Measurements from ENCODE around the gene TNFSF10.

DNA sequence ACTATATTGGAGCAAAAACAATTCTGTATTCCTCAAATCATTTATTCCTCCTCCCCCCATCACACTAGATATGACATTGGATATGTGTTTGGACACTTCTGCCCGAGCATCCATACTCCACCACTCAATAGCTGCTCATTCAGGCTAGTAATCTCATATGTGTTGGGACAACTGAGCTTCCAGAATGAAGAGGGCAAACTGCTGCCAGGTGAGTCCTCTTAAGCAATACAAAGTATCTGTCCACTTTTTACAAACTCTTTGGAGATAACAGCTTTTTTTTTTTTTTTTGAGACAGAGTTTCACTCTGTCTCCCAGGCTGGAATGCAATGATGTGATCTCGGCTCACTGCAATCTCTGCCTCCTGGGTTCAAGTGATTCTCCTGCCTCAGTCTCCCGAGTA lies 5.4 kb upstream of the TNFSF10 start:
- TF ChIP-seq SMAD1 (IDR thresholded peaks at IDR 0.05; ENCODE audit: low read depth, partially characterized antibody) (no peak), CHD1 (IDR thresholded peaks at IDR 0.05; ENCODE audit: low read depth, low read length) (no peak), POLR2A (IDR thresholded peaks at IDR 0.05; ENCODE audit: low read depth, low read length) (no peak), LARP7 (IDR thresholded peaks at IDR 0.05) (no peak), SRF (IDR thresholded peaks at IDR 0.05; ENCODE audit: low read depth in 2 of 2, low read length in 2 of 2) (no peak), CEBPB (IDR thresholded peaks at IDR 0.05; ENCODE audit: borderline replicate concordance in 1 of 2, low read depth in 2 of 2, low read length in 2 of 2) (no peak), EP300 (IDR thresholded peaks at IDR 0.05; ENCODE audit: borderline replicate concordance in 1 of 2, control insufficient read depth in 1 of 2, low read depth in 2 of 2, low read length in 2 of 2) (no peak), POLR2AphosphoS2 (IDR thresholded peaks at IDR 0.05; ENCODE audit: low read depth, low read length) (no peak)
- TF ChIP-seq, protein P1, sequence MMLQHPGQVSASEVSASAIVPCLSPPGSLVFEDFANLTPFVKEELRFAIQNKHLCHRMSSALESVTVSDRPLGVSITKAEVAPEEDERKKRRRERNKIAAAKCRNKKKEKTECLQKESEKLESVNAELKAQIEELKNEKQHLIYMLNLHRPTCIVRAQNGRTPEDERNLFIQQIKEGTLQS (IDR thresholded peaks at IDR 0.05; ENCODE audit: borderline replicate concordance, extremely low read depth, low read depth, low read length) = no peak
- TF ChIP-seq, protein P2, sequence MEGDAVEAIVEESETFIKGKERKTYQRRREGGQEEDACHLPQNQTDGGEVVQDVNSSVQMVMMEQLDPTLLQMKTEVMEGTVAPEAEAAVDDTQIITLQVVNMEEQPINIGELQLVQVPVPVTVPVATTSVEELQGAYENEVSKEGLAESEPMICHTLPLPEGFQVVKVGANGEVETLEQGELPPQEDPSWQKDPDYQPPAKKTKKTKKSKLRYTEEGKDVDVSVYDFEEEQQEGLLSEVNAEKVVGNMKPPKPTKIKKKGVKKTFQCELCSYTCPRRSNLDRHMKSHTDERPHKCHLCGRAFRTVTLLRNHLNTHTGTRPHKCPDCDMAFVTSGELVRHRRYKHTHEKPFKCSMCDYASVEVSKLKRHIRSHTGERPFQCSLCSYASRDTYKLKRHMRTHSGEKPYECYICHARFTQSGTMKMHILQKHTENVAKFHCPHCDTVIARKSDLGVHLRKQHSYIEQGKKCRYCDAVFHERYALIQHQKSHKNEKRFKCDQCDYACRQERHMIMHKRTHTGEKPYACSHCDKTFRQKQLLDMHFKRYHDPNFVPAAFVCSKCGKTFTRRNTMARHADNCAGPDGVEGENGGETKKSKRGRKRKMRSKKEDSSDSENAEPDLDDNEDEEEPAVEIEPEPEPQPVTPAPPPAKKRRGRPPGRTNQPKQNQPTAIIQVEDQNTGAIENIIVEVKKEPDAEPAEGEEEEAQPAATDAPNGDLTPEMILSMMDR (IDR thresholded peaks at IDR 0.05 in 2 of 3, conservative IDR thresholded peaks at IDR 0.05 in 1 of 3; ENCODE audit: control insufficient read depth in 2 of 3, extremely low read depth in 1 of 3, insufficient read depth in 1 of 3, low read depth in 3 of 3, low read length in 3 of 3) = no peak
- TF ChIP-seq, protein P3, sequence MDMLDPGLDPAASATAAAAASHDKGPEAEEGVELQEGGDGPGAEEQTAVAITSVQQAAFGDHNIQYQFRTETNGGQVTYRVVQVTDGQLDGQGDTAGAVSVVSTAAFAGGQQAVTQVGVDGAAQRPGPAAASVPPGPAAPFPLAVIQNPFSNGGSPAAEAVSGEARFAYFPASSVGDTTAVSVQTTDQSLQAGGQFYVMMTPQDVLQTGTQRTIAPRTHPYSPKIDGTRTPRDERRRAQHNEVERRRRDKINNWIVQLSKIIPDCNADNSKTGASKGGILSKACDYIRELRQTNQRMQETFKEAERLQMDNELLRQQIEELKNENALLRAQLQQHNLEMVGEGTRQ (IDR thresholded peaks at IDR 0.05; ENCODE audit: borderline replicate concordance, low read depth, low read length) = no peak

Data from GM12878 (cell line).